HG03575 (cell line): ENCODE results near the gene GRIP2.

ENCODE experiments used
- ATAC-seq: cut with Tn5 transposase; IDR thresholded peaks from one replicate; pipeline ENCODE4 v1.9.1; 2021; ENCODE audit not compliant: unreplicated experiment, insufficient number of reproducible peaks, low FRiP score; ENCODE audit errors: extremely low read depth

Gene GRIP2

GRCh38 chr3:14544282-14545250, 4.4 kb upstream of the GRIP2 start:
- no peak for ATAC-seq

GRCh38 chr3:14543446-14543845, 3.3 kb upstream of the GRIP2 start:
- no peak for ATAC-seq

- no peak for ATAC-seq
Observed at GRCh38 chr3:14542656-14543055, 2.5 kb upstream of the GRIP2 start.

- no peak for ATAC-seq
Observed at GRCh38 chr3:14541646-14542045, 1.5 kb upstream of the GRIP2 start.

- no peak for ATAC-seq
Observed at GRCh38 chr3:14540821-14541385, 761 bp upstream of the GRIP2 start.

GRCh38 chr3:14539384-14539741, 779 bp downstream of the GRIP2 start:
- ATAC-seq, result no peak

- no peak for ATAC-seq
Observed at GRCh38 chr3:14538451-14539088, 1.6 kb downstream of the GRIP2 start.

GRCh38 chr3:14537590-14538450, 2.3 kb downstream of the GRIP2 start:
- no peak for ATAC-seq

- no peak for ATAC-seq
Observed at GRCh38 chr3:14536837-14537589, 3.1 kb downstream of the GRIP2 start.

GRCh38 chr3:14536055-14536815, 3.9 kb downstream of the GRIP2 start:
- no peak for ATAC-seq

GRCh38 chr3:14535616-14536015, 4.5 kb downstream of the GRIP2 start:
- no peak for ATAC-seq

GRCh38 chr3:14534516-14535191, 5.5 kb downstream of the GRIP2 start:
- ATAC-seq, result no peak

GRCh38 chr3:14533457-14533958, 6.6 kb downstream of the GRIP2 start:
- ATAC-seq, result no peak

- ATAC-seq, result no peak
Observed at GRCh38 chr3:14532691-14533456, 7.3 kb downstream of the GRIP2 start.

GRCh38 chr3:14531856-14532395, 8.2 kb downstream of the GRIP2 start:
- no peak for ATAC-seq

GRCh38 chr3:14528081-14528480, 12.1 kb downstream of the GRIP2 start:
- no peak for ATAC-seq
